Epithelial cell of prostate (primary cell): ENCODE results near the gene AIG1.
"Not testable (repeated sequence)": the region's sequence is repeated elsewhere in the genome, so short reads cannot be mapped to it uniquely, and the experiment has no call there.

Experiments used
- DNase-seq: peaks from one replicate; pipeline ENCODE4 v3.0.0-alpha.2; 2011; ENCODE audit warnings: low read depth, low spot score
- H3K27ac ChIP-seq: fragments of 450-650 bp; 2 replicates; pipeline ENCODE4 v1.5.1; 2017; ENCODE audit warnings: mild to moderate bottlenecking

The AIG1 gene

DNA sequence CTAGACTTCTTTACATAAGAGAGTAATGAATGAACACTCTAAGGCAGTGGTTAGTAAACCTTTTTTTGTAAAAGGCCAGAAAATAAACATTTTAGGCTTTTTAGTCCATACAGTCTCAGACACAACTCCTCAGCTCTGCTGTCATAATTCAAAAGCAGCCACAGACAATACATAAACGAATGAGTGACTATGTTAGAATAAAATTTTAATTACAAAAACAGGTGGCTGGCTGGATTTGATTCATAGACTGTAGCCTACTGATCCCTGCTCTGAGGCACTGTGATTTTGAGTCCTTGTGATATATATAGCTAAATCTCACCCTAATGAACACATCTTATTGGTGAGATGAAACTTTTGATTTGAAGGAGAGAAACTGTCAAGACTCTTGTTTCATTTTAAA, 155.1 kb downstream of the AIG1 start:
- no peak for DNase-seq
- H3K27ac ChIP-seq: no peak overlapping the region

DNA sequence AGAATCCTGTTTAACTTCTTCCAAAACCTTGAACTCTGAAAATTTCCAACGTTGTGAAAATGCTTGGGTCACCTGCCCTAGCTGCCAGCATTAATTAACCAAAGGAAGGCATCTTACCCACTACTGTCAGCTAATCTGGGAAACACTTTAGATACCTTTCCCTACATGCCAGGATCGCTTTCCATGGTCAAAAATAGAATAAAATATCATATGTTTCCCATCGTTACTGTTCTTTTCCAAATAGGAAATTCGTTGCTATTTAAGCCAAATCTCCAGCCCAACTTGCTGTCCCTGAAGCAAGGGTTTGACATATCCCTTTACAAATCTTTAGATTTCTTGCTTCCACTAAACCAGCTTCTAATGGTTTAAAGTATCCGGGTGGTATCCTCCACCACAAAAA, 157.5 kb downstream of the AIG1 start:
- DNase-seq: no peak
- H3K27ac ChIP-seq: no peak overlapping the region

DNA sequence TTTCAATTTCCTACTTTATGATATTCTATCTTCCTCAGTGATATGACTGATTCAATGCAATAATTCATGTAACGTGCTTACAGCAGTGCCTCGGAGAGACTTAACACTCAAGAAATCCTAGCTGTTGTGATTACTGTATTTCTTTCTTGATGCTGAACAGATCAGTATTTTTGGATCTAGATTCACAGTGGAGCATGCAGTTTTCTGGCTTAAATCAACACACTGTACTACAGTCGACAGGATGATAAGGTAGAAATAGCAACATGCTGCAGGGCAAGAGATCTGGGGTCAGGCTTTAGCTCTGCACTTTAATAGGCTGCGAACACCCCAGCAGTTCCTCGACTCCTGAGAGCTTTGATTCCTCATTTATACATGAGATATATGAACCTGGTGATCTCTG, 161.0 kb downstream of the AIG1 start:
- no peak overlapping the region for H3K27ac ChIP-seq
- no peak for DNase-seq

DNA sequence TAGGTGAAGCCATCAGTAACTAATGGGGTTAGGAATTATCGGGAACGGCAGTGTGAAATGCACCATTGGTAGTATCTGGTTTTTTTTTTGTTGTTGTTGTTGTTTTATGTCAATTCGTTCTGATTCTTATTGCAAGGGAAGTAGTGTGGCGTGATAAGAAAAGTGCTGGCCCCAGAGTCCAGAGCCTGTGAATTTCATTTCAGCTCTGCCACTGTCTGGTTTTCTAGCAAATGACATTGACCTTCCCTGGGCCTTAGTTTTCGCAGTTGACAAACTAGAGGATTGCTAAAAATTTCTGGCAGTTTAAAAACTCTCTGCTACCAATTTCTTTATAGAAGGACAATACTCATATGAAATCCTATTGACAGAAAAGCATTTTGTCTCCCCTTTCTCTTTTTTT, 161.6 kb downstream of the AIG1 start:
- H3K27ac ChIP-seq: no peak overlapping the region
- no peak for DNase-seq

DNA sequence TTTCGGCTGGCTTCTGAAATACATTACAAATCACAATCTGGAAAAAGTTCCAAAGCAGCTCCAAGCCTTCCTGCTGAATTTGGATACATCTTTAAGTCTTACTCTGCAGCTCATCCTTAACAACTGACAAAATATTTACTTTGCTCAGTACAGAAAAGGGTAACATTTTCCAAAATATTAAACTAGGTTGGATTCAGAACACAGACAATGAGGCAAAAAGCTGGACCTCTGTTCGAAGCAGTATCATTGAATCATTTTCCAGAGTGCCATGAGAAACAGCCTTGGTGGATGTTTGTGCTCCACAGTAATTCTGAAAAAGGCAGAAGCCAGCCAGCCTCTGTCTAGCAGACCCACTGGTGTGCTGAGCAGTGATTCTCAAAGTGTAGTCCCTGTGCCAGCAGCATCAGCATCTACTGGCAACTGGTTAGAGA, 162.1 kb downstream of the AIG1 start:
- DNase-seq: no peak
- H3K27ac ChIP-seq: no peak overlapping the region

DNA sequence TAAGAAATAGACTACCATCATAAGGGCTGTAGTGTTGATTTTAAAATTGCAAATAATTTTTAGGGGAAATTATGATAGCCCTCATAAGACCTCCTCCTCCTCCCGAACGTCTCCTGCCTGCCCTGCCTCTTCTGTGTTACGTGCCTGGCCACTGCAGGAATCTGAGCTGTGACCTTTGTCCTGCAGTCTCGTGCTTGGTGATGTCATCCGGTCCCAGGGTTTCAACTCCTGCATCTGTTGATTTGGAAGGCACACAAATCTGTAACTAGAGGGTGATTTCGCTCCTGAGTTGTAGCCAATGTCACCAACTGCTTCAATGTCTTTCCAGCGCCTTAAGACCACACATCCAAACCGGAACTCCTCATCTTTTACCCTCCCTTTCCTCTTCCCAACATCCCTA, 163.2 kb downstream of the AIG1 start:
- peak overlapping the region; percentile 89 for H3K27ac ChIP-seq
- no peak for DNase-seq

DNA sequence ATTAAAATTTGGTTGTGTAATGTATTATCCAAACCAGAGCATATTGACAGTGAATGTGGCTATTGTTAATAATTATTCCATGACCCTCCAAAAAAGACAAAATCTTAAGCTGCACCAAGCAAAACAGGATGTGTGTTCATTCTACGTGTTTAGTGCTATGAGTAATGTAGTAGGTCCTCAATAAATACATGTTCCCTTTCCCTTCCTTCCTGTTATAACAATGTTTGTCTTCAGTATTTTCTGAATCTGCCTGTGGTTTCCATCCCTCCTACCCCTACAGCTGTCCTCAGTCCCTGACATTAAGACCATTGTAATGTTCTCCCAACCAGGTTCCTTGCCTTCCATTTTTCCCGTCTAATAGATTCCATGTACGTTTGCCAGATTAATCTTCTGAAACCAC, 163.8 kb downstream of the AIG1 start:
- DNase-seq: no peak

DNA sequence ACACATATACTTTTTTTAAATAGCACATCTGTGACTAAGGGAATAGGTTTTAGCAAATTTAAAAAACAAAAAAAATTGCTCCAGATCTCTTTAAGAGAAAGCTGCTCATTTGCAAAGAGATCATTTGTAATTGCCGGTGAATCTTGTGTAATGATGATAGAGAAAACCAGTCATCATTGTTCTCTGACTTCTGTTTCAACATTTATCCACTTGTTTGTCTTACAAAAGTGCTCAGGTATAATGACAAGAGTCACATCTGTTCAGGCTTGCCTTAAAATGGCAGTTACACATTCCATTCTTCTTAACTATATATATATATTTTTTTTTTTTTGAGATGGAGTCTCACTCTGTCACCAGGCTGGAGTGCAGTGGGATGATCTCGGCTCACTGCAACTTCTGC, 165.2 kb downstream of the AIG1 start:
- peak; percentile 87 for DNase-seq
- peak overlapping the region; percentile 89 for H3K27ac ChIP-seq

More for the DNA sequence above, 163.8 kb downstream of the AIG1 start:
- H3K27ac ChIP-seq: peak overlapping the region; percentile 89

DNA sequence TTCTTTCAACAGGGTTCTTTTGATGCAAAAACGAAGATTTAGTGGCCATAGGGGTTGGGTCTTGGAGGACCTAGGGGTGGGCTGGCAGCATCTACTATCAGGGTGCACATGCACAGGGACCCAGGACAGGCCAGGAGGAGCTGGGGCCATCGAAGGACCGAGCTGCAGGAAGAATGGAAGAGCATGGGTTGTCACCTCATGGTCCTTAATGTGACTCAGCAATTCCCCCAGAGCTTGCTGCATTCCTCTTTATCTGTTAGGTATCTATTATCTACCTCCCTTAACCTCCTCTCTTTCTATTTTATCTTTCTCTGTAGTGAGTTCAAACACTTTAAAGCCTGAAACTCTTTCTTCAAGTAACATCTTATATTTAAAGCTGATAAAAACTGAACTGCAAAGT, 167.0 kb downstream of the AIG1 start:
- H3K27ac ChIP-seq: no peak overlapping the region
- no peak for DNase-seq

DNA sequence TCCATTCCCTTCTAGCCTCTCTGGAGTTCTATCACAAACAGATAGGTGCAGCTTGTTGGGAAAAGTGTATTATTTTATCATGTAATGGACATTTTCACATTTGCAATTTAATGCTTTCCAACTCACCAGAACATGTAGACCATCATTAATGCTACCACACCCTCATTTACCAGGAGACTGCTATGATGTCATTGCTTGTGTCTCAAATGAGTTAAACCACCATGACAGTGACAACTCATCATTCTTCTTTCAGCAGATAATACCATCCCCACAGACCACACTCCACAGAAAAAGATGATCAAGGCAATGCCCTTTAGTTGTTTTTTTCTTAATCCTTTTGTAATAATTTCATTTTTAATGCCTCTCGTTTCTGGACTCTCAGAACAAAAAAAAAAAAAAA, 168.7 kb downstream of the AIG1 start:
- no peak overlapping the region for H3K27ac ChIP-seq
- no peak for DNase-seq

DNA sequence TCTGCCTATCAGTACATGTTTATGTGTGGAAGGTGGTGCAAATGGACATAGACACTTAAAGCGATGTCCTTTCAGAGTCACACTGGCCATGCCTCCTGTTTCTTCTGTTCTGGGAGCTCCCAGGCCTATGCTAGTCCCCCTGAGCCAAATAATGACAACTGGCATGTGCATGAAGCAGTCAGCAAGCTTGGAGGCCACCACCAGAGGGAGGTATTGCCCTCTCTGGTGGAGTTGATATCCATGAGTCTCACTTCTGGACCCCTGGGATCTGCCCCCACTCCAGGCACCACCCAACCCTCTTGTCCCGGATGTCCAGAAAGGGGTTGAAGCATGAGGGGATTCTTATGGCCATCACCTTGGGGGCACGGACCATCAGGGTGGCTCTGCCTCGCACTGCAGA, 172.2 kb downstream of the AIG1 start:
- no peak for DNase-seq
- H3K27ac ChIP-seq: no peak overlapping the region

DNA sequence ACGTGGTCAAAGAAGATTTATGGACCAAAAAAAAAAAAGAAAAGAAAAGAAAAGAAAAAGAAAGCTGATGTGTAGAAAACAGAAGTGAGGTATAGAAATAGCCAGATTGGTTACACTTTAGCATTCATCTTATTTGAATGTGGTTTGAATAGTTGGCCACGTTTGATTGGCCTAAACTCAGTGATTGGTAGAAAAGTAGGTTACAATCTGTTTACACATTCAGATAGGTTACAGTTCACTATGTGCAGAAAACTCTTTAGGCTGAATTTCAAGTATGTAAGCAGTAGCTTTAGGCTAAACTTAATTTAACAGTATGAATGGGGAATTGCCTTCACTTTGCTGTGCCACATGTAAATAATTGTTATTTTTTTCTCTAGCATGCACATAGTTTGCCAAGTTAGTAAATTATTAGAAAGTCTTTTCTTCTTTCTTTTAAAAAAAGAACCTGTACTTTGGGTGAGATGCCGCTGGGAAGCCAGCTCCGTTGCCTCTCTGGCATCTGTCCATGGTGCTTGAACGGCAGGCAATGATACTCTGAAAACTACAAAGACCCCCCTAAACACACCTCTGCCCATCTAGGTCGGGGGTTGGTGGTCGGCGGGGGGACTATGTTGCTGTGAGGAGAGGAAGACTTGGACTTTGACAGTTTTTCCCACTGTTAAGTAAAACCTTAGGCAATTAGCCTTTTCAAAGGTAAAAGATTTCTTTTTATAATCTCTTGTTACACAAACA, 173.0 kb downstream of the AIG1 start:
- DNase-seq: no peak
- H3K27ac ChIP-seq: no peak overlapping the region

DNA sequence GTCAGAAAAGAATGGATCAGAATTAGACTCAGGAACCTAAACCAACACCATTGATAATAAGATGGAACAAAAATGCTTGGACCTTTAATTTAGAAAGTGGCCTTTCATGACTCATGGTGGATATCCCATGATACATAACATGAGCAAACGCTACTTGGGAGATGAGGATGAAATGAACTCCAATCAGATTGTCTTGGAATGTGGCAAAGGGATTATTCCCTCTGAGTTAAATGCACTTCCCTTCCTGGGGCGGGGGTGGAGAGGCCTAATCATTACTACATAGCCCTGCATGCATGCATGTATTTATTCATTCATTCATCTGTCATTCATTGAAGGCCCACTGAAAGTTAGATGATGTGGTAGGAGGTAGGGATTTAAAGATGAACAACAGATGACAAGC, 174.0 kb downstream of the AIG1 start:
- no peak for DNase-seq
- no peak overlapping the region for H3K27ac ChIP-seq

DNA sequence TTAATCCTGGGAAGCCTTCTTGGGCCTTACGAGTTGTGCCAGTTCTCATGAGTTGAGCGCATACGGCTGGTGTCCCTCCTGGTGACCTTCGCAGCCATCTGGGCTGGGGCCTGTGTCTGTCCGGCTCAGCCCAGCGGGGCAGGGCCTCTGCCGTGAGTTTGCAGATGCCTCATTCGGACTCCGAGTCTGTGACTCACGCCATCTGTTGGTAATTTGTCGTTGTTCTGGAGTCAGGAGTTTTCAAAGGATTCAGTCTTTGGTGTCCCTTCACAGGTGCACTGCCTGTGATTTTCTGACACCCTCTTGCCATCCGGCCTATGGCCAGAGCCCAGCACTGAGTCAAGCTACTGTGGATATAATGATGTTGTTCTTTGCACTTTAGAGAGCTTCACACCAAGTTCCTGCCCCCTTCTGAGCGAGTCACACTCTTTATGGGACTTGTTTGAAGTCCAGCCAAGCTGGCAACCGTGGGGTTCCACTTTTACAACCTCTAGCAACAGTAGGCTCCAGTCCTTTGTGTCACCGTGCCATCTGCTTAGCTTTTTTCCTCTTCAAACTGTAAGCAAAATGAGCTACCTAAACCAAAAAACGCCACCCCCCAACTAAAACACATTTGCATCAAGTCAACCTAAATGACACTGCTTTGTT, 175.6 kb downstream of the AIG1 start:
- no peak overlapping the region for H3K27ac ChIP-seq
- DNase-seq: no peak

DNA sequence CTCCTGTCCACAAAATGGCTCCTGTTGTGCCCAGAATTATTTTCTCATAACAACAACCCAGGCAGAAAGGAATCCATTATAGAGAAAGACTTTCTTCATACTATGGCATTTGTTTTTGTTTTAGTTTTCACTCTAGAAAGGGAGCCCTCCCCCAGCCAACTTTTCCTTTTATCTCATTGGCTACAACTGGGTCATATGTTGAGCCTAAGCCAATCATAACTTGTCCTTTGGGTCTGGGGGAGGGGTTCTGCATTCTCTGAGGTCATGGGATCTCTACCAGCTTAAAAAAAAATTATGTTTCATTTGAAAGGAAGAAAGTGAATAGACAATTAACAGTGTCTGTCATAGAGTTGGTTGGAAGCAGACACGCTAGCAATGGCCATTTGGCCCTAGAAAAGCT, 177.6 kb downstream of the AIG1 start:
- no peak overlapping the region for H3K27ac ChIP-seq
- no peak for DNase-seq

DNA sequence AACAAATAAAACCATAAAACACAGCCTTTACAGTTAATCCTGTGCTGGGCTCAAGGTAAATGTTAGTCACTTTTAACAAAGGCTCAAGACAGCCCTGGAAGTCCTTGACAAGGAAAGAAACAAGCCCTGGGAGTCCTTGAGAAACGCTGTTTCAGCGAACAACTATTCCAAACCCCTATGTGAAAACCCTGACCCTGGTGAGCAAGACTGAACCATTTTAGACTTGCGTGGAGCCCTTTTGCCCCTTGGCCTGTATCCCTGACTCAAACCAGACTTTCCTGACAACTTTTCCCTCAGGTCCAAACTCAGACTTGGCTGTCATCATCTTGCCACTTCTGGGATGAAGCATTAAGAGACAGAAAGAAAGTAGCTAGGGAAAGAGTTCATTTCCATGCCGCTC, 180.4 kb downstream of the AIG1 start:
- no peak for DNase-seq

DNA sequence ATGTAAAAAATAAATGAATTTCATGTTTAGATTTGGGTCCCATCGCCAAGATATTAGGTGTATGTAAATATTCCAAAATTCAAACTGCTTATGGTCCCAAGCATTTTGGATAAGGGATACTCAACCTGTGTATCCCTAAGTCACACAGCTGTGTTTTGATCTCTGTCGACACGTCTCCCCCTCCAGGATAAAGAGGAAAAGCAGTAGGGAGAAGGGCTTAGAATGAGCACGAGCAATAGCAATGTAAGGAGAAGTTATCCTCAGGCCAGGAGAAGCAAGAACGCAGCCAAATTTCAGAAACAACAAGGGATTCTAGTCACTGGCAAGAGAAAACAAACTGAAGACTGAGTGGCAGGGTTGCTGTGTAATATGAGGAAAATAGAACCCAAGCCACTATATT, 181.2 kb downstream of the AIG1 start:
- no peak overlapping the region for H3K27ac ChIP-seq
- no peak for DNase-seq

More for the DNA sequence above, 180.4 kb downstream of the AIG1 start:
- H3K27ac ChIP-seq: no peak overlapping the region

DNA sequence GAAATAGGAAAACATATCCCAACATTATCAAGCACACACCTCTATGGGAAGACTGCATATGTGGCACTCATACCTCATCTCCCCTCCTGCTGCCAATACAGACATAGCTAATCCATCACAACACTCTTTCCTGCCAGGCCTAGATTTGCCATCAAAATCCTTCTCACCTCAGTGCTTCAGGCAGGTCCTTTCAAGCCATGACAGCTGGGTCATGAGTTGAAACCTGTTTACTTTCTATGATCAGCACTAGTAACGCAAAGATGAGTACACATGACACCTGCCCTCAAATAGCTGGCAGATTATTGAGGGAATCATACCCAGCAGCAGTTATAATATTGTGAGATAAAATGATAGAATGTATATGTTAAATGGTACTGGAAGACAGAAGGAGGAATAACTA, 183.1 kb downstream of the AIG1 start:
- H3K27ac ChIP-seq: no peak overlapping the region
- DNase-seq: no peak

DNA sequence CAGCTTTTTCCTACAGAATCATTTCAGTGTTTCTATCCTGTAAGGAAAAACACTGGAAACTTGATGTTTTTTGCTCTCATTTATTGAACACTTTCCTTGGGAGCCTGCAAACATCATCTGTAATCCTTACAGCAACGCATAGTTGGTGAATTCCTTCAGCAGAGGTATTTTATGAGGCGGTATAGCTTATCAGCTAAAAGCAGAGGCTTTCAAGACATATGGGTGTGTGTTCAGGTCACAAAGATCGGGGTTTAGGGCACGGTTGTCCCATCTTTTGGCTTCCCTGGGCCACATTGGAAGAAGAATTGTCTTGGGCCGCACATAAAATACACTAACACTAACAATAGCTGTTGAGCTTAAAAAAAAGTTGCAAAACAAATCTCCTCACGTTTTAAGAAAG, 185.0 kb downstream of the AIG1 start:
- no peak for DNase-seq
- no peak overlapping the region for H3K27ac ChIP-seq

DNA sequence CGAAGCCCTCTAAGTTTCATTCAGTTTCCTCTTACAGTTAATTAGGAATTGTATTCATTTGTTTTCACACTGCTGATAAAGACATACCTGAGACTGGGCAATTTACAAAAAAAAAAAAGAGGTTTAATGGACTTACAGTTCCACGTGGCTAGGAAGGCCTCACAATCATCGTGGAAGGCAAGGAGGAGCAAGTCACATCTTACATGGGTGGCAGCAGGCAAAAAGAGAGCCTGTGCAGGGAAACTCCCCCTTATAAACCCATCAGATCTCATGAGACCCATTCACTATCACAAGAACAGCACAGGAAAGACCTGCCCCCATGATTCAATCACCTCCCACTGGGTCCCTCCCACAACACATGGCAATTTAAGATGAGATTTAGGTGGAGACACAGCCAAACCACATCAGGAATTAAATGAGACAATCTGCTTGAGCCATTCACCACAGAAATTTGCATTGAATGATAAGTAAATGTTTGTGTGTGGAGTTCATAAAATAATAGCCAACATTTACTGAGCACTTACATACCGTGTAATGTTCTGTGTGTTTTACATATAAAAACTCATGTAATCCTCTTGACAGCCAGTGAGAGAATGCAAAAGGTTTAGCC, 185.6 kb downstream of the AIG1 start:
- not testable (repeated sequence) for H3K27ac ChIP-seq, DNase-seq

DNA sequence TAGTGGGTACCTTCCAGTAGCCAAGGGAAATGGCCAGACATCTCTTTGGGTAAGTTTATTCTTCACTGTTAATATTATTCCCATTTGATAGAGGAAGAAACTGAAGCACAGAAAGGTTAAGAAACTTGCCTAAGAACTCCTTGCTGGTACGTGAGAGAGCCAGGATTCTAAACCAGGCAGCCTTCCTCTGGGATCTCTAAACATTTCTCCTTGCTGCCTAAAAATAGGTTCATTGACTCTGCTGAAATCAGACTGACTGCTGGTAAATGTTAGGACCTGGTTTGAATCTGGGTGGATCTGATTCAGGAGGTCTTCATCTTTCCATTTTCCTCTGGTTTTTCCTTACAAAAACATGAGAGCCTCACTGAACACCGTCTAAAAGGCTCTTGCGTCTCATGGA, 186.9 kb downstream of the AIG1 start:
- no peak for DNase-seq
- no peak overlapping the region for H3K27ac ChIP-seq

DNA sequence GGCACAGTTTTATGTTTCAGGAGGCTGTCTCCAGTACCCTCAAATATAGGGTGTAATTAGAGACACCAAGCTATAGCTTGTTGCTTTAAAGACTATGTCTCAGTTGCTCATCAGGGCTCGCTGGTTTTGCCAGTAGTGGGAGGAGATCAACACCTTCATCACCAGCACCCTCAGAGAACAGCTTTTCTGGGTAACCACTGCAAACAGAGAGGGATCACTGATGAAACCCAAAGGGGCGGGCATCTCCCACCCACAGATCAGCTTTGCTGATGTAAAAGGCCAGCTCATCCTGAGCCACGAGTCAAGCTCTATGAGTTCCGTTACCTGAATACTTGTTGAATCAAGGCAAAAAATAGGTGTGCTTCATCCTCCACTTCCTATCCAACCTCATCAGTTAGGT, 187.7 kb downstream of the AIG1 start:
- no peak for DNase-seq

More for the DNA sequence above, 187.7 kb downstream of the AIG1 start:
- no peak overlapping the region for H3K27ac ChIP-seq
